H1 (cell line): ENCODE measurements around the gene PTPN1. TPM values are rescaled to one million over a fixed set of nuclear protein-coding genes. Genes with fewer than 3 reads are reported as not detected.

Experiments used
- CTCF ChIA-PET: fragments of 300-600 bp; sonication (Branson Sonifier 250); formaldehyde crosslinking; loops from one replicate; lab custom pipeline; 2021; ENCODE audit not compliant: partially characterized antibody; lab: Charles Lee
- POLR2A ChIA-PET: fragments of 300-600 bp; sonication (Branson Sonifier 250); formaldehyde crosslinking; loops from one replicate; lab custom pipeline; 2021; ENCODE audit warnings: inconsistent platforms; ENCODE audit not compliant: partially characterized antibody; lab: Charles Lee
- DNase-seq, 2 experiments: peaks; one replicate each; pipeline versions ENCODE4 v3.0.0 to v3.0.0-alpha.2; 2010 to 2022; ENCODE audit warnings: low spot score in 2 of 2, low read depth in 1 of 2, mixed read lengths in 1 of 2
- FAIRE-seq: peaks from 2 replicates; lab custom pipeline; 2011; peaks lifted over from hg19 to GRCh38; lab: Jason Lieb, UNC
- H2AFZ ChIP-seq: 2 replicates; pipeline ENCODE4 v1.8.1; 2012; ENCODE audit warnings: low read length, inconsistent platforms
- H2AK5ac ChIP-seq: 2 replicates; pipeline ENCODE4 v1.6.1; 2013; ENCODE audit warnings: low read depth, low read length
- H2BK120ac ChIP-seq: replicated peaks from 2 replicates; pipeline ENCODE3; 2013; ENCODE audit warnings: low read depth, low read length, inconsistent platforms
- H2BK12ac ChIP-seq: 2 replicates; pipeline ENCODE4 v1.6.1; 2013; ENCODE audit warnings: low read depth, low read length
- H2BK15ac ChIP-seq: 2 replicates; pipeline ENCODE4 v1.6.1; 2013; ENCODE audit warnings: low read length
- H2BK20ac ChIP-seq: 2 replicates; pipeline ENCODE4 v1.6.1; 2013; ENCODE audit warnings: low read length
- H2BK5ac ChIP-seq: 2 replicates; pipeline ENCODE4 v1.6.1; 2013; ENCODE audit warnings: low read depth, low read length
- H3K14ac ChIP-seq: 2 replicates; pipeline ENCODE4 v1.6.1; 2013; ENCODE audit warnings: inconsistent platforms; ENCODE audit not compliant: insufficient read length
- H3K18ac ChIP-seq: 2 replicates; pipeline ENCODE4 v1.6.1; 2013; ENCODE audit warnings: low read length; ENCODE audit errors: extremely low read depth
- H3K23ac ChIP-seq: 2 replicates; pipeline ENCODE4 v1.6.1; 2013; ENCODE audit warnings: inconsistent platforms; ENCODE audit not compliant: insufficient read length
- H3K23me2 ChIP-seq: 2 replicates; pipeline ENCODE4 v1.6.1; 2013; ENCODE audit warnings: low read depth, low read length
- H3K27ac ChIP-seq: 2 replicates; pipeline ENCODE4 v1.6.1; 2011; ENCODE audit warnings: low read depth, low read length, inconsistent platforms
- H3K27me3 ChIP-seq, 4 experiments: replicated peaks in 1 of 4; 1 replicate in 1 of 4; 2 replicates in 3 of 4; pipeline versions ENCODE4 v1.6.1 to v1.8.1; 2011 to 2013; ENCODE audit warnings: low read length in 3 of 4, mild to moderate bottlenecking in 3 of 4, inconsistent platforms in 2 of 4, mixed read lengths in 2 of 4, moderate library complexity in 1 of 4; ENCODE audit not compliant: control insufficient read depth in 3 of 4, insufficient read depth in 3 of 4; ENCODE audit errors: extremely low read depth in 1 of 4
- H3K36me3 ChIP-seq, 4 experiments: 2 replicates each; pipeline versions ENCODE4 v1.6.1 to v1.8.1; 2011 to 2013; ENCODE audit warnings: mild to moderate bottlenecking in 4 of 4, low read length in 3 of 4, moderate library complexity in 2 of 4, control low read depth in 1 of 4, inconsistent platforms in 1 of 4; ENCODE audit not compliant: insufficient read depth in 4 of 4, control insufficient read depth in 2 of 4
- H3K4ac ChIP-seq: replicated peaks from 2 replicates; pipeline ENCODE3; 2013; ENCODE audit warnings: low read length, low read depth, mixed read lengths, inconsistent platforms; ENCODE audit not compliant: insufficient read length
- H3K4me1 ChIP-seq, 4 experiments: replicated peaks in 1 of 4; 1 replicate in 1 of 4; 2 replicates in 3 of 4; pipeline versions ENCODE4 v1.6.1 to v1.8.1; 2011 to 2013; ENCODE audit warnings: low read length in 3 of 4, inconsistent platforms in 2 of 4, mixed read lengths in 1 of 4; ENCODE audit not compliant: insufficient read depth in 4 of 4, control insufficient read depth in 3 of 4
- H3K4me2 ChIP-seq, 2 experiments: 2 replicates each; pipeline versions ENCODE4 v1.6.1 to v1.8.1; 2011 to 2013; ENCODE audit warnings: low read depth in 2 of 2, low read length in 2 of 2, control low read depth in 1 of 2, inconsistent platforms in 1 of 2, mild to moderate bottlenecking in 1 of 2; ENCODE audit not compliant: insufficient read depth in 1 of 2
- H3K4me3 ChIP-seq, 4 experiments: fragments of 200-600, 300-600 bp in 1 of 4; sonication (generic), shearing (Covaris generic), sonication (Bioruptor Twin) in 1 of 4; 2 replicates each; pipeline versions ENCODE4 v1.5.1 to v1.8.1; 2011 to 2016; ENCODE audit warnings: low read length in 4 of 4, low read depth in 3 of 4, control low read depth in 2 of 4, inconsistent platforms in 2 of 4, mild to moderate bottlenecking in 2 of 4, mixed read lengths in 1 of 4, moderate library complexity in 1 of 4; ENCODE audit not compliant: insufficient read depth in 2 of 4; ENCODE audit errors: extremely low read depth in 1 of 4
- H3K56ac ChIP-seq: replicated peaks from 2 replicates; pipeline ENCODE3; 2013; ENCODE audit warnings: low read depth, mild to moderate bottlenecking, mixed read lengths, low read length, inconsistent platforms; ENCODE audit not compliant: insufficient read length
- H3K79me1 ChIP-seq: 2 replicates; pipeline ENCODE4 v1.6.1; 2013; ENCODE audit warnings: low read depth, low read length, control low read depth
- H3K79me2 ChIP-seq, 2 experiments: 2 replicates each; pipeline versions ENCODE4 v1.6.1 to v1.8.1; 2012 to 2013; ENCODE audit warnings: low read length in 2 of 2, mild to moderate bottlenecking in 2 of 2, inconsistent platforms in 1 of 2; ENCODE audit not compliant: insufficient read depth in 2 of 2, control insufficient read depth in 1 of 2
- H3K9ac ChIP-seq, 4 experiments: replicated peaks in 1 of 4; 1 replicate in 1 of 4; 2 replicates in 3 of 4; pipeline versions ENCODE4 v1.6.1 to v1.8.1; 2011 to 2013; ENCODE audit warnings: low read depth in 3 of 4, low read length in 3 of 4, control low read depth in 2 of 4, mild to moderate bottlenecking in 2 of 4, moderate library complexity in 2 of 4, inconsistent platforms in 1 of 4; ENCODE audit errors: extremely low read depth in 1 of 4
- H3K9me3 ChIP-seq, 2 experiments: 2 replicates each; pipeline versions ENCODE4 v1.6.1 to v1.8.1; 2012 to 2013; ENCODE audit warnings: mild to moderate bottlenecking in 2 of 2, moderate library complexity in 2 of 2, control low read depth in 1 of 2, inconsistent platforms in 1 of 2, low read depth in 1 of 2, low read length in 1 of 2, mixed read lengths in 1 of 2; ENCODE audit not compliant: insufficient read depth in 2 of 2
- H4K20me1 ChIP-seq, 2 experiments: replicated peaks in 1 of 2; 2 replicates each; pipeline versions ENCODE3 to v1.8.1; 2011 to 2013; ENCODE audit warnings: inconsistent platforms in 2 of 2, low read length in 2 of 2, mild to moderate bottlenecking in 1 of 2; ENCODE audit not compliant: insufficient read depth in 2 of 2, control insufficient read depth in 1 of 2
- H4K5ac ChIP-seq: 2 replicates; pipeline ENCODE4 v1.6.1; 2013; ENCODE audit warnings: low read length, low read depth, mixed read lengths, inconsistent platforms; ENCODE audit not compliant: insufficient read length
- H4K8ac ChIP-seq: 2 replicates; pipeline ENCODE4 v1.8.0; 2013; ENCODE audit warnings: mild to moderate bottlenecking, moderate library complexity, low read length, inconsistent platforms; ENCODE audit not compliant: insufficient read depth; ENCODE audit errors: extremely low read depth
- H4K91ac ChIP-seq: replicated peaks from 2 replicates; pipeline ENCODE3; 2013; ENCODE audit warnings: low read length, mixed read lengths, inconsistent platforms; ENCODE audit not compliant: insufficient read length
- BCL11A ChIP-seq, 2 experiments: IDR thresholded peaks; one replicate each; pipeline ENCODE4 v1.6.1; 2011; ENCODE audit warnings: low read depth in 2 of 2, low read length in 2 of 2, mild to moderate bottlenecking in 2 of 2
- CBX8 ChIP-seq: fragments of 300-800, 300-1000 bp; sonication (generic); IDR thresholded peaks from 2 replicates; pipeline ENCODE4 v1.7.1; 2016; ENCODE audit warnings: low read depth, low read length, borderline replicate concordance
- SIRT6 ChIP-seq: IDR thresholded peaks from one replicate; pipeline ENCODE4 v1.7.1; 2012; ENCODE audit warnings: low read length, inconsistent platforms
- ZNF274 ChIP-seq: IDR thresholded peaks from 2 replicates; pipeline ENCODE4 v1.7.0; 2012; ENCODE audit warnings: low read length, borderline replicate concordance; ENCODE audit errors: extremely low read depth
- WGBS, 2 experiments: shearing (Covaris generic) in 1 of 2; methylation state at CpG; one replicate each; pipeline versions ENCODE4 v1.1.6 to v1.1.7; 2013 to 2015; ENCODE audit warnings: low lambda C conversion rate in 2 of 2, mixed read lengths in 2 of 2, inconsistent platforms in 1 of 2, low coverage in 1 of 2, missing lambda C conversion rate in 1 of 2; ENCODE audit not compliant: insufficient replicate concordance in 2 of 2, insufficient coverage in 1 of 2, insufficient read length in 1 of 2; ENCODE audit errors: extremely low coverage in 1 of 2, missing lambda C conversion rate in 1 of 2; 5-methylcytosine and 5-hydroxymethylcytosine counted together
- polyA plus RNA-seq, 7 experiments: library from polyadenylated mRNA; depleted of rRNA in 3 of 7; stranded (reverse) in 5 of 7; unstranded in 2 of 7; fragments of >200 nt in 5 of 7; fragments of 200-250 nt in 2 of 7; gene quantifications; 1 replicate in 5 of 7; 2 replicates in 1 of 7; 4 replicates in 1 of 7; pipeline versions ENCODE4 v1.2.1 to v1.2.3, GENCODE V29; 2011 to 2013; ENCODE audit warnings: missing spikeins in 2 of 7, mixed read lengths in 2 of 7
- total RNA-seq: library from RNA; stranded (reverse); fragmentation: NEBNext Ultra II Directional; extraction: Animal tissue kit (Norgen Biotek cat#: 25700); gene quantifications from 2 replicates; pipeline ENCODE4 v1.2.1, GENCODE V29; 2021
- TF ChIP-seq, protein P1 (sequence below): IDR thresholded peaks from 2 replicates; pipeline ENCODE4 v1.6.1; 2012; ENCODE audit warnings: low read length, inconsistent platforms

The PTPN1 gene
- total and polyA plus RNA-seq, 2 of the 8 experiments (the other 6 are each of a cell fraction or from before 2014, with no cell fraction given) = 18.6 to 32.1 TPM

DNA sequence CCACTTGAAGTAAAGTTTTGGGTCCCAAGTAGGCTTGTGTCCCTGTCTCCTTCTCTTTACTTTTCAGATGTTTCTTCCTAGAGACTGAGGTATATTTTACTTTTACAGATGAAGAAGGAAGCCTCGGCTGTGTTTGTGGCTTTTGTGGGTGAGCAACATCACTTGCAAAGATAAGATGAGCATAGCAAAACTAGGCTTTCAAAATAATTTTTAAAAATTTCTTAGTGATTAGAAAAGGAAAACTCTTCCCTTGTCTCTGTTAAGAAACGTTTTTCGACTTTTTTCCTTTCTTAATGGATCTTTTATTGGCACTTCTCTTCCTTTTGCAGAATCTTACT lies 7.6 kb downstream of the PTPN1 start:
- no peak overlapping the region for H4K5ac ChIP-seq
- no peaks in the 10 kb centered on the region for H3K9me3 ChIP-seq
- H3K27me3 ChIP-seq = no peaks in the 10 kb centered on the region
- no peak overlapping the region for H2BK120ac ChIP-seq
- H4K91ac ChIP-seq = no peak overlapping the region
- H2AFZ ChIP-seq = no peak overlapping the region
- H3K23ac ChIP-seq = no peak overlapping the region
- H2BK20ac ChIP-seq = no peak overlapping the region
- peaks cover 6 to 9% of the 10 kb centered on the region in 2 experiments for H4K20me1 ChIP-seq
- no peaks in the 10 kb centered on the region for H3K36me3 ChIP-seq
- H2BK15ac ChIP-seq = no peak overlapping the region
- 96% methylated on average over 3 of the region's 3 CpGs; no CpG with 5 or more reads in 1 of the 2 experiments for WGBS, 2 experiments
- no peak overlapping the region for H2BK5ac ChIP-seq
- no peak for FAIRE-seq
- H3K18ac ChIP-seq = no peak overlapping the region
- no peak overlapping the region for H3K4ac ChIP-seq
- no peak overlapping the region for H2AK5ac ChIP-seq
- H3K9ac ChIP-seq = no peak overlapping the region
- no peaks in the 10 kb centered on the region for H3K23me2 ChIP-seq
- H3K14ac ChIP-seq = no peak overlapping the region
- no peak for DNase-seq
- H3K56ac ChIP-seq = no peak overlapping the region
- H3K4me1 ChIP-seq = no peaks in the 10 kb centered on the region
- no peak overlapping the region for H4K8ac ChIP-seq
- H3K79me1 ChIP-seq = peaks cover 14% of the 10 kb centered on the region; the same call in 1 of the 2 replicates
- H3K4me3 ChIP-seq = no peak overlapping the region
- no peak overlapping the region for H2BK12ac ChIP-seq
- CTCF ChIA-PET = no interaction called here
- H3K27ac ChIP-seq = no peak overlapping the region
- H3K79me2 ChIP-seq = peaks cover 13 to 92% of the 10 kb centered on the region in 2 experiments
- TF ChIP-seq SIRT6 (no peak), ZNF274 (no peak), CBX8 (no peak), BCL11A (IDR thresholded peaks at IDR 0.05; ENCODE audit: low read depth in 2 of 2, low read length in 2 of 2) (no peak)
- TF ChIP-seq, protein P1, sequence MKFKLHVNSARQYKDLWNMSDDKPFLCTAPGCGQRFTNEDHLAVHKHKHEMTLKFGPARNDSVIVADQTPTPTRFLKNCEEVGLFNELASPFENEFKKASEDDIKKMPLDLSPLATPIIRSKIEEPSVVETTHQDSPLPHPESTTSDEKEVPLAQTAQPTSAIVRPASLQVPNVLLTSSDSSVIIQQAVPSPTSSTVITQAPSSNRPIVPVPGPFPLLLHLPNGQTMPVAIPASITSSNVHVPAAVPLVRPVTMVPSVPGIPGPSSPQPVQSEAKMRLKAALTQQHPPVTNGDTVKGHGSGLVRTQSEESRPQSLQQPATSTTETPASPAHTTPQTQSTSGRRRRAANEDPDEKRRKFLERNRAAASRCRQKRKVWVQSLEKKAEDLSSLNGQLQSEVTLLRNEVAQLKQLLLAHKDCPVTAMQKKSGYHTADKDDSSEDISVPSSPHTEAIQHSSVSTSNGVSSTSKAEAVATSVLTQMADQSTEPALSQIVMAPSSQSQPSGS = no peak
- POLR2A ChIA-PET = no interaction called here
- H3K4me2 ChIP-seq = no peak overlapping the region
